IMR-90 (cell line): ENCODE measurements around the gene MED12L. TPM values are rescaled to one million over a fixed set of nuclear protein-coding genes. Genes with fewer than 3 reads are reported as not detected.

Source experiments
- ATAC-seq: fragments of 200-7000 bp; cut with Tn5 transposase; 2 replicates; pipeline ENCODE4 v1.9.1; 2020; ENCODE audit warnings: low read depth, mild to moderate bottlenecking, moderate library complexity
- BruUV-seq: library from RNA; stranded (reverse); fragments of 400-500 nt; replicated peaks from 2 replicates; lab custom pipeline; 2021; lab: Mats Ljungman, UMichigan
- CTCF ChIA-PET: fragments of 300-600 bp; formaldehyde crosslinking; extraction: SDS; loops from one replicate; lab custom pipeline; 2021; ENCODE audit warnings: antibody characterized with exemption; lab: Yijun Ruan, JAX
- POLR2A ChIA-PET: fragments of 300-600 bp; sonication (Branson Sonifier 250); formaldehyde crosslinking; loops from one replicate; lab custom pipeline; 2022; ENCODE audit warnings: antibody characterized with exemption; ENCODE audit not compliant: unreplicated experiment; lab: Charles Lee
- DNase-seq: peaks from one replicate; pipeline ENCODE4 v3.0.0; 2013
- H2AFZ ChIP-seq: replicated peaks from 2 replicates; pipeline ENCODE3; 2013; ENCODE audit warnings: low read length, mild to moderate bottlenecking; ENCODE audit not compliant: poor library complexity
- H2AK5ac ChIP-seq: 2 replicates; pipeline ENCODE4 v1.6.1; 2013; ENCODE audit warnings: low read depth, low read length, inconsistent platforms
- H2AK9ac ChIP-seq: replicated peaks from 2 replicates; pipeline ENCODE3; 2013; ENCODE audit warnings: mild to moderate bottlenecking, low read depth, low read length, moderate library complexity; ENCODE audit not compliant: poor library complexity
- H2BK120ac ChIP-seq: 2 replicates; pipeline ENCODE4 v1.6.1; 2013; ENCODE audit warnings: low read depth, low read length, inconsistent platforms
- H2BK15ac ChIP-seq: 3 replicates; pipeline ENCODE4 v1.6.1; 2013; ENCODE audit warnings: low read depth, low read length, inconsistent platforms
- H2BK20ac ChIP-seq: 2 replicates; pipeline ENCODE4 v1.6.1; 2013; ENCODE audit warnings: low read depth, mild to moderate bottlenecking, inconsistent platforms, low read length, moderate library complexity
- H2BK5ac ChIP-seq: 2 replicates; pipeline ENCODE4 v1.6.1; 2013; ENCODE audit warnings: mild to moderate bottlenecking, low read depth, low read length, inconsistent platforms; ENCODE audit not compliant: poor library complexity, severe bottlenecking
- H3K14ac ChIP-seq: replicated peaks from 2 replicates; pipeline ENCODE4 v1.6.1; 2013; ENCODE audit warnings: low read depth, low read length, inconsistent platforms
- H3K18ac ChIP-seq: 2 replicates; pipeline ENCODE4 v1.6.1; 2013; ENCODE audit warnings: low read depth, low read length, control low read depth
- H3K23ac ChIP-seq: 2 replicates; pipeline ENCODE4 v1.6.1; 2013; ENCODE audit warnings: low read depth, low read length, inconsistent platforms
- H3K27ac ChIP-seq: 2 replicates; pipeline ENCODE4 v1.5.1; 2013; ENCODE audit warnings: mild to moderate bottlenecking, control low read depth, low read length; ENCODE audit not compliant: insufficient read depth
- H3K27me3 ChIP-seq: 2 replicates; pipeline ENCODE4 v1.6.1; 2013; ENCODE audit warnings: low read length; ENCODE audit not compliant: control insufficient read depth, insufficient read depth
- H3K36me3 ChIP-seq: 2 replicates; pipeline ENCODE4 v1.6.1; 2013; ENCODE audit warnings: low read length, mixed read lengths; ENCODE audit not compliant: control insufficient read depth, insufficient read depth
- H3K4ac ChIP-seq: 2 replicates; pipeline ENCODE4 v1.6.1; 2013; ENCODE audit warnings: low read depth, low read length, inconsistent platforms
- H3K4me1 ChIP-seq: 2 replicates; pipeline ENCODE4 v1.6.1; 2013; ENCODE audit warnings: low read length, mixed read lengths; ENCODE audit not compliant: control insufficient read depth, insufficient read depth
- H3K4me2 ChIP-seq: 2 replicates; pipeline ENCODE4 v1.6.1; 2013; ENCODE audit warnings: low read depth, mild to moderate bottlenecking, control low read depth, low read length, moderate library complexity
- H3K4me3 ChIP-seq: 2 replicates; pipeline ENCODE4 v1.5.1; 2013; ENCODE audit warnings: low read depth, mild to moderate bottlenecking, control low read depth, low read length, moderate library complexity; ENCODE audit not compliant: insufficient read depth
- H3K56ac ChIP-seq: 2 replicates; pipeline ENCODE4 v1.6.1; 2013; ENCODE audit warnings: low read length, inconsistent platforms; ENCODE audit not compliant: insufficient read depth; ENCODE audit errors: extremely low read depth
- H3K79me1 ChIP-seq, 2 experiments: 2 replicates each; pipeline ENCODE4 v1.6.1; 2013; ENCODE audit warnings: low read length in 2 of 2, inconsistent platforms in 1 of 2, low read depth in 1 of 2
- H3K9ac ChIP-seq: 2 replicates; pipeline ENCODE4 v1.6.1; 2013; ENCODE audit warnings: low read depth, low read length, control low read depth
- H3K9me1 ChIP-seq: 2 replicates; pipeline ENCODE4 v1.6.1; 2013; ENCODE audit warnings: low read length, inconsistent platforms; ENCODE audit not compliant: insufficient read depth
- H3K9me3 ChIP-seq: 2 replicates; pipeline ENCODE4 v1.6.1; 2013; ENCODE audit warnings: low read length; ENCODE audit not compliant: control insufficient read depth, insufficient read depth
- H4K20me1 ChIP-seq: 2 replicates; pipeline ENCODE4 v1.6.1; 2013; ENCODE audit warnings: low read length, inconsistent platforms; ENCODE audit not compliant: insufficient read depth
- H4K5ac ChIP-seq: 2 replicates; pipeline ENCODE4 v1.6.1; 2013; ENCODE audit warnings: mild to moderate bottlenecking, low read depth, low read length, control low read depth
- H4K8ac ChIP-seq, 2 experiments: 2 replicates each; pipeline ENCODE4 v1.6.1; 2013; ENCODE audit warnings: low read depth in 2 of 2, low read length in 2 of 2, control low read depth in 1 of 2, inconsistent platforms in 1 of 2
- H4K91ac ChIP-seq: 2 replicates; pipeline ENCODE4 v1.6.1; 2013; ENCODE audit warnings: low read depth, low read length, inconsistent platforms; ENCODE audit not compliant: insufficient read depth
- BHLHE40 ChIP-seq: fragments of 150-350 bp; IDR thresholded peaks from 2 replicates; pipeline ENCODE4 v1.6.1; 2016; ENCODE audit warnings: mild to moderate bottlenecking, low read depth, low read length
- CEBPB ChIP-seq: IDR thresholded peaks from 2 replicates; pipeline ENCODE4 v1.6.1; 2012; ENCODE audit warnings: low read depth, low read length, improper control_type of control experiment
- CHD1 ChIP-seq: IDR thresholded peaks from 2 replicates; pipeline ENCODE4 v1.6.1; 2012; ENCODE audit warnings: low read depth, low read length, improper control_type of control experiment
- FOS ChIP-seq: fragments of 150-350 bp; IDR thresholded peaks from 2 replicates; pipeline ENCODE4 v1.6.1; 2016; ENCODE audit warnings: low read depth, low read length
- MAFK ChIP-seq: IDR thresholded peaks from 2 replicates; pipeline ENCODE4 v1.6.1; 2012; ENCODE audit warnings: low read depth, low read length, improper control_type of control experiment
- MAZ ChIP-seq: IDR thresholded peaks from 2 replicates; pipeline ENCODE4 v1.6.1; 2012; ENCODE audit warnings: low read depth, mild to moderate bottlenecking, low read length, improper control_type of control experiment, moderate library complexity, borderline replicate concordance
- MXI1 ChIP-seq: IDR thresholded peaks from 2 replicates; pipeline ENCODE4 v1.6.1; 2012; ENCODE audit warnings: low read depth, mild to moderate bottlenecking, low read length, moderate library complexity, borderline replicate concordance
- NFE2L2 ChIP-seq: fragments of 150-350 bp; IDR thresholded peaks from 2 replicates; pipeline ENCODE4 v1.6.1; 2016; ENCODE audit warnings: low read depth, mild to moderate bottlenecking, low read length
- POLR2A ChIP-seq: IDR thresholded peaks from 2 replicates; pipeline ENCODE4 v1.6.1; 2012; ENCODE audit warnings: mild to moderate bottlenecking, low read depth, low read length
- RAD21 ChIP-seq: IDR thresholded peaks from 2 replicates; pipeline ENCODE4 v1.6.1; 2012; ENCODE audit warnings: low read length, improper control_type of control experiment
- RCOR1 ChIP-seq: IDR thresholded peaks from 2 replicates; pipeline ENCODE4 v1.6.1; 2012; ENCODE audit warnings: mild to moderate bottlenecking, low read length, improper control_type of control experiment; ENCODE audit not compliant: insufficient replicate concordance
- SMC3 ChIP-seq: fragments of 150-350 bp; IDR thresholded peaks from 2 replicates; pipeline ENCODE4 v1.6.1; 2016; ENCODE audit warnings: low read depth, mild to moderate bottlenecking, antibody characterized with exemption, low read length, moderate library complexity
- WGBS, 2 experiments: methylation state at CpG; one replicate each; pipeline versions ENCODE4 v1.1.5 to v1.1.7; 2013; ENCODE audit warnings: missing lambda C conversion rate in 2 of 2; ENCODE audit not compliant: insufficient read length in 1 of 2; ENCODE audit errors: extremely low coverage in 2 of 2; 5-methylcytosine and 5-hydroxymethylcytosine counted together
- dilution Hi-C: fragments of 300-500 bp; cut with HindIII; formaldehyde crosslinking; loops from one replicate; pipeline ENCODE4 v1.14.3; 2018; ENCODE audit warnings: low sequenced_read_pairs; ENCODE audit not compliant: unreplicated experiment
- in situ Hi-C: fragments of 300-500 bp; cut with MboI; formaldehyde crosslinking; loops from 3 replicates; pipeline ENCODE4 v1.14.3; 2019; ENCODE audit warnings: low sequenced_read_pairs, inconsistent platforms, mixed read lengths
- intact Hi-C: fragments of 100-400 bp; cut with micrococcal nuclease; formaldehyde crosslinking; loops from 2 replicates; pipeline ENCODE4 v1.10.0; 2022
- polyA plus RNA-seq, 3 experiments: library from polyadenylated mRNA; depleted of rRNA; stranded (reverse); fragments of >200 nt; gene quantifications; 2 replicates each; pipeline ENCODE4 v1.2.3, GENCODE V29; 2012; ENCODE audit warnings: low replicate concordance in 1 of 3
- total RNA-seq: library from RNA; depleted of rRNA; stranded (reverse); fragments of >200 nt; gene quantifications from 2 replicates; pipeline ENCODE4 v1.2.3, GENCODE V29; 2012
- TF ChIP-seq, protein P1 (sequence below): fragments of 150-350 bp; IDR thresholded peaks from 2 replicates; pipeline ENCODE4 v1.6.1; 2016; ENCODE audit warnings: low read depth, mild to moderate bottlenecking, low read length, moderate library complexity, borderline replicate concordance
- TF ChIP-seq, protein P2 (sequence below): conservative IDR thresholded peaks from 2 replicates; pipeline ENCODE4 v1.5.1; 2012; ENCODE audit warnings: mild to moderate bottlenecking, low read depth, low read length, improper control_type of control experiment
- TF ChIP-seq, protein P3 (sequence below): fragments of 150-350 bp; IDR thresholded peaks from 2 replicates; pipeline ENCODE4 v1.6.1; 2017; ENCODE audit warnings: mild to moderate bottlenecking, antibody characterized with exemption, low read length, low read depth

The MED12L gene
- total and polyA plus RNA-seq, 2 of the 4 experiments (the other 2 are of a cell fraction), result 0.05 to 0.18 TPM

DNA sequence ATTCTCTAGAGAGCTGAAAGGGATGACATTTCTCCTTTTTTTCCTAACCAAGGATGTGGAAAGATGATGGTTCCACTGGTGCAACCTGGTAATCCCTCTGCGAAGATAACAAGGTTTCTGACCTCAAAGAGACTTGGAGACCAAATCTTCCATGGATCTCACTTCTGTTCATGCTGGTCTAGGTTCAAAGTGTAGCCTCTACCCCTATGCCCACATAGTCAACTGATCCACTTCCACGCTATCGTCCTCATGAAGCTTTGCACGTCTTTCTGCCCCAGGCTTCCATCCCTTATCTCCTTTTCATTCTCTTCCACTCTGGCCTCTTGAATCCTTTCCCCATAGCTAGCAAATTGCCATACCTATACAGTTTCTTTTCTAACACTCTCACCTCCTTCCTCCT is 8.8 kb upstream of the MED12L start:
- WGBS, 2 experiments, result 77% methylated on average over 3 of the region's 4 CpGs; no CpG with 5 or more reads in 1 of the 2 experiments
- Histone ChIP-seq H2AFZ (no peak overlapping the region), H3K36me3 (no peaks in the 10 kb centered on the region), H3K79me1 (no peaks in the 10 kb centered on the region), H4K8ac (no peak overlapping the region), H2BK5ac (no peak overlapping the region), H3K9me3 (no peaks in the 10 kb centered on the region), H3K4ac (no peak overlapping the region), H3K4me3 (no peak overlapping the region), H3K27me3 (peaks cover 21% of the 10 kb centered on the region), H4K20me1 (no peaks in the 10 kb centered on the region), H4K5ac (no peak overlapping the region), H2BK15ac (no peak overlapping the region), H3K4me2 (no peak overlapping the region), H3K56ac (no peak overlapping the region), H2AK9ac (no peak overlapping the region), H3K4me1 (no peaks in the 10 kb centered on the region), H2AK5ac (no peak overlapping the region), H3K23ac (no peak overlapping the region), H3K27ac (no peak overlapping the region), H3K9ac (no peak overlapping the region), H3K9me1 (no peaks in the 10 kb centered on the region), H3K14ac (no peak overlapping the region), H4K91ac (no peak overlapping the region), H3K18ac (no peak overlapping the region), H2BK120ac (no peak overlapping the region), H2BK20ac (no peak overlapping the region)
- no TSS peak for BruUV-seq
- intact Hi-C loops, result no loop called here
- dilution Hi-C loops, result no loop called here
- POLR2A ChIA-PET, result no interaction called here
- in situ Hi-C loops, result no loop called here
- DNase-seq, result no peak
- ATAC-seq, result no peak
- TF ChIP-seq SMC3, result no peak
- TF ChIP-seq CHD1, result no peak
- no peak for TF ChIP-seq CEBPB
- TF ChIP-seq RAD21, result no peak
- no peak for TF ChIP-seq BHLHE40
- TF ChIP-seq MXI1, result no peak
- no peak for TF ChIP-seq RCOR1
- TF ChIP-seq NFE2L2, result no peak
- TF ChIP-seq, protein P1, sequence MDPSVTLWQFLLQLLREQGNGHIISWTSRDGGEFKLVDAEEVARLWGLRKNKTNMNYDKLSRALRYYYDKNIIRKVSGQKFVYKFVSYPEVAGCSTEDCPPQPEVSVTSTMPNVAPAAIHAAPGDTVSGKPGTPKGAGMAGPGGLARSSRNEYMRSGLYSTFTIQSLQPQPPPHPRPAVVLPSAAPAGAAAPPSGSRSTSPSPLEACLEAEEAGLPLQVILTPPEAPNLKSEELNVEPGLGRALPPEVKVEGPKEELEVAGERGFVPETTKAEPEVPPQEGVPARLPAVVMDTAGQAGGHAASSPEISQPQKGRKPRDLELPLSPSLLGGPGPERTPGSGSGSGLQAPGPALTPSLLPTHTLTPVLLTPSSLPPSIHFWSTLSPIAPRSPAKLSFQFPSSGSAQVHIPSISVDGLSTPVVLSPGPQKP, result no peak
- TF ChIP-seq, protein P2, sequence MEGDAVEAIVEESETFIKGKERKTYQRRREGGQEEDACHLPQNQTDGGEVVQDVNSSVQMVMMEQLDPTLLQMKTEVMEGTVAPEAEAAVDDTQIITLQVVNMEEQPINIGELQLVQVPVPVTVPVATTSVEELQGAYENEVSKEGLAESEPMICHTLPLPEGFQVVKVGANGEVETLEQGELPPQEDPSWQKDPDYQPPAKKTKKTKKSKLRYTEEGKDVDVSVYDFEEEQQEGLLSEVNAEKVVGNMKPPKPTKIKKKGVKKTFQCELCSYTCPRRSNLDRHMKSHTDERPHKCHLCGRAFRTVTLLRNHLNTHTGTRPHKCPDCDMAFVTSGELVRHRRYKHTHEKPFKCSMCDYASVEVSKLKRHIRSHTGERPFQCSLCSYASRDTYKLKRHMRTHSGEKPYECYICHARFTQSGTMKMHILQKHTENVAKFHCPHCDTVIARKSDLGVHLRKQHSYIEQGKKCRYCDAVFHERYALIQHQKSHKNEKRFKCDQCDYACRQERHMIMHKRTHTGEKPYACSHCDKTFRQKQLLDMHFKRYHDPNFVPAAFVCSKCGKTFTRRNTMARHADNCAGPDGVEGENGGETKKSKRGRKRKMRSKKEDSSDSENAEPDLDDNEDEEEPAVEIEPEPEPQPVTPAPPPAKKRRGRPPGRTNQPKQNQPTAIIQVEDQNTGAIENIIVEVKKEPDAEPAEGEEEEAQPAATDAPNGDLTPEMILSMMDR, result no peak
- no peak for TF ChIP-seq MAZ
- TF ChIP-seq POLR2A, result no peak
- no peak for TF ChIP-seq FOS
- TF ChIP-seq, protein P3, sequence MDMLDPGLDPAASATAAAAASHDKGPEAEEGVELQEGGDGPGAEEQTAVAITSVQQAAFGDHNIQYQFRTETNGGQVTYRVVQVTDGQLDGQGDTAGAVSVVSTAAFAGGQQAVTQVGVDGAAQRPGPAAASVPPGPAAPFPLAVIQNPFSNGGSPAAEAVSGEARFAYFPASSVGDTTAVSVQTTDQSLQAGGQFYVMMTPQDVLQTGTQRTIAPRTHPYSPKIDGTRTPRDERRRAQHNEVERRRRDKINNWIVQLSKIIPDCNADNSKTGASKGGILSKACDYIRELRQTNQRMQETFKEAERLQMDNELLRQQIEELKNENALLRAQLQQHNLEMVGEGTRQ, result no peak
- no peak for TF ChIP-seq MAFK
- CTCF ChIA-PET, result no interaction called here
